GM03348 (cell line): ENCODE measurements around the gene RPS19BP1.
A peak's percentile ranks its signal among the peaks of the same experiment; 100 is the strongest.

ENCODE experiments used
- DNase-seq: peaks from one replicate; pipeline ENCODE4 v3.0.0; 2012; ENCODE audit warnings: low spot score

RPS19BP1 gene

GRCh38 chr22:39559456-39560105 is 27.0 kb upstream of the RPS19BP1 start:
- peak; percentile 38 for DNase-seq

- no peak for DNase-seq
Measured at GRCh38 chr22:39558950-39559349, 26.4 kb upstream of the RPS19BP1 start.

GRCh38 chr22:39558254-39558727 is 25.7 kb upstream of the RPS19BP1 start:
- DNase-seq: no peak

- DNase-seq: peak; percentile 47
Measured at GRCh38 chr22:39556970-39557841, 24.7 kb upstream of the RPS19BP1 start.

- DNase-seq: no peak
Measured at GRCh38 chr22:39554151-39554550, 21.6 kb upstream of the RPS19BP1 start.

DNA sequence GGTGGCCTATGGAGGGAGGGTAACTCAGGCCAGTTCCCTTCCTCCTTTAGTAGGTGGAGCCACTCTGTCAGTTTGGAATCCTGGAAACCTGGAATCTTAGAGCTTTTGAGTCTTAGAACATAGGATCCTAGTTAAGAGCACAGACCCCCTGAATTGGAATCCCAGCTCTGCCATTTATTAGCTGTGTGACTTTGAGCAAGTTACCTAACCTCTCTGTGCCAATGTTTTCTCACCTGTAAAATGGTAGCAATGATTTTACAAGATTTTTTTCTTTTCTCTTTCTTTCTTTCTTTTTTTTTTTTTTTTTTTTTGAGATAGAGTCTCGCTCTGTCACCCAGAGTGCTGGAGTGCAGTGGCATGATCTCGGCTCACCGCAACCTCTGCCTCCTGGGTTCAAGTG is 20.9 kb upstream of the RPS19BP1 start:
- no peak for DNase-seq

GRCh38 chr22:39547587-39547947 is 15.0 kb upstream of the RPS19BP1 start:
- DNase-seq: no peak

DNA sequence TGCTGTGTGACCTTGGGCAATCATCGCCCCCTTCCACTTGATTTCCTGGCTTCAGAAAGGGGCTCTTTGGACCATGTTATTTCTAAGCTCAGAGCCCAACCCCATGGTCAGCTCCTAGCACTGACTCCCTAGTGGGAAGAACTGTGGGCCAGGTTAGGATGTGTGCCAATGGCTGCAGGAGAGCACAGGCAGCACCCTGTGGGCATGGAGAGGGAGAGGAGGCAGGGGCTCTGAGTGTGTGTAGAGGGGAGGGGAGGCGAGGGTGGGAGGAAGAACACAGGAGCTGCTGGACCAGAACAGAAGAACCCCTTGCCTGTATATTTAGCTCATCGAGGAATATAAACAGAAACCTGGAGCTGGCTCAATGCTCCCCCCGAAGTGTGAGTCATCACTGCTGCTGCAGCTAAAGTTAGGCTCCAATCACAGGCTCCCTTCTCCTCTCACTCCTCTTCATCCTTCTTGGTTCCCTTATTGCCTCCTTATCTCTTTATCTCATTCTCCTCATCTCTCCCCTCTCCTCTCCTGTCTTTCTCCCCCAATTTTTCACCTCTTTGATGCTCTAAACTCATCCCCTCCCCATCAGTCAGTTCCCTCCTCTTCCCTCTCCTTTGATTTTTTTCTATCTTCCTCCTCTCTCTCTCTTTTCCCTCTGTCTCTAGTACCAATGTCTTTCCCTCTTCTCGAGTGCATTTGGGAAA is 14.5 kb upstream of the RPS19BP1 start:
- no peak for DNase-seq

- DNase-seq: peak; percentile 62
Measured at GRCh38 chr22:39545386-39546365, 13.1 kb upstream of the RPS19BP1 start.

DNA sequence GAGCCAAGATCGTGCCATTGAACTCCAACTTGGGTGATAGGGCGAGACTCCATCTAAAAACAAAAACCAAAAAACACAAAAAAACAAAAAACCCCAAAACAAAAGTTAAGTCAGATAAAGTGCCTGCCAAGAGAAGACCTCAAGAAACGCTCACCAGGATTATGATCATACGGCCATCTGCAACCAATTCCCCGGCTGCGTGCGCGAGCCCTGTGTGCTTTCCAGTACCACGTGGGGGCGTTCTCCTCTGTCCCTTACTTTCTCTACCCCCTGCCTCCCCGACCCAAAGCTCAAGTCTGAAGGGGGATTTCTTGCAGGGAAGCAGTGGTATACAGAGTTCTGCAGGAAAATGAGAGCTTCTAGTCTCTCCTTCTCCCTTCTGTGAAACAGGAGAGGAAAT is 10.5 kb upstream of the RPS19BP1 start:
- DNase-seq: peak; percentile 50

DNA sequence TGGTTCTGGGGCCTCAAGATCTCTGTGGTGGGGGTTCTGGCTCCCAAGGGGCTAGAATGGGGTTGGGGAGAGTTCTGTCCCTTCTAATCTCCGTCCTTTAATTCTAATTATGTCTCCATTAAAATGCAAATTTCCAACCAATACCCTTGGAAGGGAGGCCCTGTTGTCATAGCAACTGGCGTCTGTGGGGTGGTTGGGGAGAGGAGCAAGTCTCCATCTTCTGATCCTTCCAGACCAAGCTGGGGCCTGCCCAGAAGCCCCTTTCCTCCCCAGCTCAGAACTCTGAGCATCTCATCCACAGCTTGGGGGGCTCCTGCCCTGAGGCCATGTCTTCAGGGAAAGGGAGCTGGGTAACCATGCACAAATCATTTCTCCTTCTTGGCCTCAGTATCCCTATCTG is 5.4 kb upstream of the RPS19BP1 start:
- no peak for DNase-seq

- no peak for DNase-seq
Measured at GRCh38 chr22:39536711-39537110, 4.2 kb upstream of the RPS19BP1 start.

GRCh38 chr22:39535831-39536449 is 3.4 kb upstream of the RPS19BP1 start:
- DNase-seq: no peak

DNA sequence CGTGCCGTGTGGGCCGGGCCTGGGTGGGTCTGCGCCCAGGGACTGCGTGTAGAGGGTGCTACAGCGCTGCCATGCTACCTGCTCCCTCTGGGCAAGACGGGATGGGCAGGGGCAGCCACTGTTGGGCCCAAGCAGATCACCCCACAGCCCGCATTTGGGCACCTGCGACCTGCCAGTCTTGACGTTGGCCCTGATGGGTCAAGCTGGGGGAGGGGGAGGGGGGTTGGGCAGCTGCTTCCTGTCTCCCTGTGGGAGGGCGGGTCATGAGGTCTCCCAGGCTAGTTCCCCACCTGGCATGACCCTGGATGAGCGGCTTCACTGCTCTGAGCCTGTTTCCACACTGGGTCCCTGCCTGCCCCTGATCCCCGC is 2.8 kb upstream of the RPS19BP1 start:
- DNase-seq: no peak

DNA sequence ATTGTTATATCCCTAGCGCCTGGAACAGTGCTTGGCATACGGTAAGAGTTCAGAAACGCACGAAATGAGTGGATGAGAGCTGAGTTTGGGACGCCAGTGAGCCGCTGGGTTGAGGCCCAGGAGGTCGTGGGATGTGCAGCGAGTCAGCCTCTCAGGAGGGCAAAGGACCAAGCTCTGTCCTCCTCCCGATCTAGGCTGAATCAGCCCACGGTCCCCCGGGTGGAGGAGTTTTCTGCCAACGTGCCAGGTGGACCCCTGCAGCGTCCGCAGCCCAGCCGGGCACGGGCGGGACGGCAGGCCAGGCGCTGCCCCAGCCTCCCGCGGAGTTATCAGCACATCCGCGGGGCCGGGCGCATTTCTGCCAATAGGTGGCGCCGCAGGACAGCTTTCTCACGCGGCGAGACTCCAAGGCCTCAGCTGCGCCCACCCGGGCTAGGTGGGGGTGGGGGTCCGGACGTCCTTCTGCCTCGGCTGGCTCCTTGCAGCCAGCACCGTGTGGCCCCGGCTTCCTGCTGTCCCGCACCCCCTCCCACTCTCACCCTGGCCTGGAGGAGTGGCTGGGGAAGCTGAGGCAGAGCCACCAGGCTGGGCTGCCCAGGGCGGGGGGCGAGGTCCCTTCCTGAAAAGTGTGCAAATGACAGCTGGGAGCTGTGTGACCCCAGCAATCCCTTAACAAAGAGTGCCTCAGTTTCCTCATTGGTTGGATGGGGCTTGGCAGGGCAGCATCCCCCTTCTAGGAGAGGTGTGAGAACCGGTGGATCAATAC is 2.2 kb upstream of the RPS19BP1 start:
- peak; percentile 91 for DNase-seq

DNA sequence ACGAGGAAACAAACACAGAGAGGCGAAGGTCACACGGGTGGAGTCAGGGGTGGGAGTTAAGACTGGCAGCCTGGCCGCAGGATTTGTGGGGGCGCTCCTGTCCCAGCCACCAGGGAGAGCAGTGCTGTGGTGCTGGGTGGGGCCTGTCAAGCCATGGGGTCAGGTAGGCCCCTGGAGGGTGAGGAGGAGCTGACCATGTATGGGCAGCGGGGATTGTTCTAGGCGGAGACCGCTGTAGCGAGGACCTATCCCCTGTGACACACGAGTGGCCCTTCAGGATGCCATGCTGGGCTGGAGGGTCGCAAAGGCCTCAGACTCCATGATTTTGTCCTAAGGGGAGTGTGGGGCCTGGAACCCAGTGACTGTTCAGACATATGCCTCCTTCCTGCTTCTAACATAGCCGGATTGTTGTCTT is 1.6 kb upstream of the RPS19BP1 start:
- no peak for DNase-seq

GRCh38 chr22:39530692-39531331 is 1.7 kb downstream of the RPS19BP1 start:
- DNase-seq: peak; percentile 55

- DNase-seq: no peak
Measured at GRCh38 chr22:39530116-39530515, 2.4 kb downstream of the RPS19BP1 start.

DNA sequence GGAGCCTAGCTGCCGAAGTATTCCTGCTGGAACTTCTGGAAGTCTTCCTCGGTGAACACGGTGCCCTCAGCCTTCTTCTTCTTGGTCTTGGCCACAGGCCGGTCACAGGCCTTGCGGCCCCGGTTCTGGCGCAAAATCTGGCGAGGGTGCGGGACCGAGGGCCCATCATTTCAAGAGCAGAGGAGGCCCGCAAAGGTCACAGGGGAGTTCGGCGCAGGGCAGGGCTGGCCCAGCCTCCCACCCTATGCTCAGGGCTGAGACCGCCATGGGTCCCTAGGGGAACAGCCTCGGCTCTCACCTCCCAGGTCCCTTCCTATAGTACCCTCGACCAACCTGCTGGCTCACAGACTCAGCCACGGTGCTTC is 3.1 kb downstream of the RPS19BP1 start:
- no peak for DNase-seq
